Activated naive CD8-positive, alpha-beta T cell treated with anti-CD3 and anti-CD28 coated beads, Interleukin-2, amount 50 U/mL, for 16 hours (primary cell): ENCODE results near the gene STAG1.

ENCODE experiments used
- DNase-seq: peaks from one replicate; pipeline ENCODE4 v3.0.0-alpha.2; 2020; ENCODE audit warnings: low read depth, low spot score

Gene STAG1

DNA sequence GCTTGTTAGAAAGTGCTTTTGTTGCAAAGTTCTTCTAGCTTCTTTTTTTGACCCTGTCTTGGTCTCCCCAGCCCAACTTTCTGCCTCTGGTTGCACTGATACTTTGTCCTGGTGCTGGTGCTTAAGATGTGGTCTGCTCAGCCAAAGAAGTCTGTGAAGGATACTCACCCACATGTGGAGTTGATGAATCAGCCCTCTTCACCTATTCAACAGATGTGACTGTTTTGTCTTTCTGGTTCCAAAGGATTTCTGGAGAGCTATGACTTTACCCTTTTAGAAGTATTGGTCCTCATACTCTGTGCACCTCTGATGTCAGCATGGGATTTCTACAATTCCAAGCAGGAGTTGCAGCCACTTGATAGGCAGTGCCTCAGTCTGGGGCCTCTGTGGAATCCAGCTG is 418.0 kb downstream of the STAG1 start:
- DNase-seq, result no peak

DNA sequence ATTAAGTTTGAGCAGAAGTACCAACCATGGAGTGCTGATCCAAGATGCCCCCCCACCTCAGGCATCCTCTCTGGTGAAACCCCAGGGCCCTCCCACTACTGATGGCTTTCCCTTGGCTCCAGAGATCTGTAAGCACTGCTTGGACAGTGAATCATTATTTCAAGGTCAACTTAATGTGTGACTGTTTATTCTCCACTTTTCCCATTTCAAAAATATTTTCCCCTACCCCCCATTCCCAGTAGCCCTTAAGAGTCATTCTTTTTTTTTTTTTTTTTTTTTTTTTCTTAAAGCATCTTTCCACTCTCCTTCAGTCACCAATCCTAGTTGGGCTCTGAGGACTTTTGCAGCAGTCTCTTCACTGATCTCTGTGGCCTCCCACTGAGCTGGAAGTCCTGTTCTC is 419.4 kb downstream of the STAG1 start:
- no peak for DNase-seq

DNA sequence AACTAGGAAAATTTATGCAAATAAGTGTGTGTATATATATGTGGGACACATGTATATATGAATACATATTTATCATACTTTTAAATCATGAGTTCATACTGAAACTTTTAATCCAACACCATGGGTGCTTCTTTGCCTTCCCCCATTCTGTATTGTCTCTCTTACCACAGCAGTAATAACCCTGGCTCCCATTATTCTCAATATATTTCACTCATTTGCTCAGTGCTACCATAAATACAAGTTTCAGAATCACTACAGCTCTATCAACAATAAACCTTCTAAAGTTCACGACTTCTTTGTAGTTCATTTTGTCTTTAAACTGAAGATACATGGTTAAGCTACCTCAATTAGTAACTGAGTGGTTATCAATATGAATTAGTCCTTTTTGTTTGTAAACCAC is 419.9 kb downstream of the STAG1 start:
- no peak for DNase-seq

DNA sequence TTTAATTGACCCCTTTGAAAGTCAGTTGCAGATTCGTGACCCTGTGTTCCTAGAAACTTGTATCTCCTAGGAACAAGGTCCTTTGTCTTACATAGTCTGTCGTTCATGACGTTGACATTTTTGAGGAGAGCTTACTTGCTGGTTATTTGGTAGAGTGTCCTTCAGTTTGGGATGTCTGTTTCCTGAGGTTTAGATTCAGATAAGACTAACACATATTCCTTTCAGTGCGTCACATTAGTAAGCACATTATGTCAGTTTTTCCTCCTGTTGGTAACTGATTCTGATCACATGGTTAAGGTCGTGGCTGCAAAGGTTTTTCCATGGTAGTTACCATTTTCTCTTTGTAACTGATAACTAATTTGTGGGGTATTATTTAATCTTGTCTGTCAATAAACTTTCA is 421.3 kb downstream of the STAG1 start:
- no peak for DNase-seq

DNA sequence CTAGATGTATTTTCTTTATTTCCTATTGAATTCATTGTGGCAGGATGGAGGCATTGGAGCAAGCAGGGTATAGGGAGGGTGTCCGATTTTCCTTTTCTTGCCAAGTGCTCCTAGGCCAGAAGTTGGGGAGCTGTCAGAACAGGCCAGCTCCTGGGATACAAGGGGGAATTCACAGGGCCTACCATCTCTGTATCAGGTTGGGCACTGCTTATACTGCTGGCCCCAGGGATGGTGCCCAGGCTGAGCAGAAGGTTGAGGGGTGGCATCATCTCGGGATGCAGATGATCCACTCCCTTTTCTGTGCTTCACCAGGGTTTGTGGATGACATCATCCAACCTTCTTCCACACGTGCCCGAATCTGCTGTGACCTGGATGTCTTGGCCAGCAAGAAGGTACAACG is 422.6 kb downstream of the STAG1 start:
- DNase-seq, result no peak

DNA sequence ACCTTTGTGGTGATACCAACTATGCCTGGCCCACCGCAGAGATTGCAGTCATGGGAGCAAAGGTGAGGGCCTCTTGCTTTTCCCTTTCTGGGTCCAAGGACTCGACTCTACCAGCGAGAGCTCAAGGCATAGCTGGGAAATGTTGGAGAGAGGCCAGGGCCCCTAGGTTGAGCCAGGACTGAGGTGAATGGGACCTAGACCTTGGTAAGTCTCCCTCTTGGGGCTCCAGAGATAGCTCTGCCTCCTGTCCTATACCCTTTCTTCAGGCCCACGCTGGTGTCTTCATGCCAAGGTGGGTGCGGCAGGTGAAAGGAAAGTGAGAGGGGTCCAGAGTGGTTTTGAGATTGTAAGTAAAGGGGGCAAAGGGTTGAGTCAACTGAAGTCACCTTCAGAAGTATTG is 424.5 kb downstream of the STAG1 start:
- no peak for DNase-seq

DNA sequence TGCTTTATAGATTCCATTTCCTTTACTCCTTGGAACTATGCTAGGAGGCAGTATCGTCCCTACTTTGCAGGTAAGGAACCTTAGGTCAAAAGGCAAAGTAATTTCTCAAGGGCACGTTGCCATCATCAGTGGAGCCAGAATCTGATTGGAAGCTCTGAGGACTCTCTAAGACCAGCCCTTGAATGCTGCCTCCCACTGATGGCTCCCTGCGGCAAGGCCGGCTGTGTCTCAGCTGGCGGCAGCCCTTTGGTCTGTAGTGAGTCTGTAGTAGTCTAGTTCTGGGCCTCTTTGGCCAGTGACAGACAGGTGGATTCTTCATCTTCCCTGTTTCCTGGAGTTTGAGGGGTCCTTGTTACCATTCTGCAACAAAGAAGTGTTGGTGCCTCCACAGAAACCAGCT is 425.9 kb downstream of the STAG1 start:
- no peak for DNase-seq

DNA sequence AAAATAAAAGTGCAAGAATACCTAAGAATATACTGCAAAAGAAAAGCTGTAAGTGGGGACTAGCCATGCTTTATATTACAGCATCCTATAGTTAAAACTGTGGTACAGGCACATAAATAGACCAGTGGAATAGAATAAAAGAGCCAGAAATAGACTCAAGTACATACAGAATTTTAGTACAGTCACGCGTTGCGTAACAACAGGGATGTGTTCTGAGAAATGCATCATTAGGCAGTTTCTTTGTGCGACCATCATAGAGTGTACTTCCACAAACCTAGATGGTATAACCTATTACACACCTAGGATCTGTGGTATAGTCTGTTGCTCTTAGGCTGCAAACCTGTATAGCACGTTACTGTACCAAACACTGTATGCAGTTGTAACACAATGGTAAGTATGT is 440.2 kb downstream of the STAG1 start:
- DNase-seq, result no peak

DNA sequence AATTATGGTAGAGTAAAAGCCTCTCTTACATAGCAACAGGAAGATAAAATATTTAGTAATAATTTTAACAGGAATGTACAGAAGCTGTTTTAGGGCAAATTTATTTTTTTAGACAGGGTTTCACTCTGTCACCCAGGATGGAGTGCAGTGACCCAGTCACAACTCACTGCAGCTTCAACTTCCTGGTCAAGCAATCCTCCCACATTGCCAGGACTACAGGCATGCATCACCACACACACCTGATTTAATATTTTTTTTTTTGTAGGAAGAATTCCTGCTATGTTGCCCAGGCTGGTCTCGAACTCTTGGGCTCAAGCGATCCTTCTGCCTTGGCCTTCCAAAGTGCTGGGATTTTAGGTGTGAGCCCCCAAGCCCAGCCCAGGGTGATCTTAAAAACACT is 440.9 kb downstream of the STAG1 start:
- no peak for DNase-seq

DNA sequence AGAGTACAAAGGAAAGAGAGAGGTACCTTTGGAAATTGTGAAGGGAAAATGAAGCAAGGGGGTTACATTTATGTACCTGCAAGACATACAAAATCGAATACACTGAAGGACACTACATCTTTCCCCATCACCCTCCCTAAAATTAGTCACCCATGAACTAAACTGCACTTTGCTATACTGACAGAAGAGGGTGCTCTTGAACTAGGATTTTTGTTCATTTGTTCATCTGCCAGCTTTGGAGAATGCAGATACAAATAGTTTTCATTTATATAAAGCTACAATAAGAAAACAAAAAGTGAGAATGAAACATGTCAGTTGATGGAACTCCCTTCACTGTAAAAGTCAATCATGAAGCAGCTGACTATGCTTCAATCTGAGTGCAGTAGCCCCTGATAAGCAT is 446.3 kb downstream of the STAG1 start:
- DNase-seq, result no peak

DNA sequence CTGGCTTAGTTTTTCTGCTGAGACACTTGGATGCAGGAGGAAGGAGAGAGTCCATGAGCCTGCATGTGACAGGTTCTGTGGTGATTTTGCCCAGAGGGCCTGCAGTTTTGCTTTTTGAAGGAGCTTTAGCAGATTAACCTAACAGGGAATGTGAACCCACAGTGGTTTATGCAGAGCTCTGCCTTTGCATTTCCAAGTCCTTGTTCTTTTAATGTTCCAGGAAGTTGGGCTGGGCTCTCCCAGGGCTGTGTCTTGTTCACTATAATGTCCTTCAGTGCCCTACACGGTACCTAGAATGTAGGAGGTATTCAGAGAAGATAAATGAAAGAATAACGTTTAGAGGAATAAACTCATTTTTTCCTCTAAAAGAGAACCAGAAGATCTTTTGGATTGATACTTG is 451.7 kb downstream of the STAG1 start:
- DNase-seq, result no peak

DNA sequence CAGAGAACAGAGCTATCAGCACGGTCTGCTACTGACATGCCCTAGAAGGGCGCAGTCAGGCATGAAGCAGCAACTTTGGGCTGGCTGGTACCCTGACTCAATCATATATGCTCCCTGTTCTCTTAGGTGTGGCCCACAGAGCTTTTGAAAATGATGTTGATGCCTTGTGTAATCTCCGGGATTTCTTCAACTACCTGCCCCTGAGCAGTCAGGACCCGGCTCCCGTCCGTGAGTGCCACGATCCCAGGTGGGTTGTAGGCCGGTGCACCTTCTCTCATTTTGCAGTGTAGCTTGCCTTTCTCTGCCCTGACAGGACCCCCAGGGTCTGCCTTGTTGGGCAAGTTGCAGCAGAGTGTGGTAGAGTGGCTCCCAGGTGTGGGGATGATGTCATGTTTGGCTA is 454.4 kb downstream of the STAG1 start:
- no peak for DNase-seq

DNA sequence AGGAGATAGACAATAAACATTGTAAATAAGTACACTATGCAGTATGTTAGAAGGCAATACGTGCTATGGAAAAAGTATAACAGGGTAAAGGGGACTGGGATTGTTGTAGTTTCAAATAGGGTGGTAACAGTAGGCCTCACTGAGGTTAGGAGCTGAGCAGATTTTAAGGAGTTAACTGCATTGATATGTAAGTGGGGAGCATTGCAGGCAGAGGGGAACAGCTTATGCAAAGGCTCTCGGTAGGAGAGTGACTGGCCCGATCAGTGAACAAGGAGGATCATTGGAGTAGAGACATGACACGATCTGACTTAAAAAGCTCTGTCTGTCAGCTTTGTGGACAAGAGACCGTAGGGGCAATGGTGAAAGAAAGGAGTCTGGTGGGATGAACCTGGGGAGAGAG is 455.2 kb downstream of the STAG1 start:
- DNase-seq, result no peak

DNA sequence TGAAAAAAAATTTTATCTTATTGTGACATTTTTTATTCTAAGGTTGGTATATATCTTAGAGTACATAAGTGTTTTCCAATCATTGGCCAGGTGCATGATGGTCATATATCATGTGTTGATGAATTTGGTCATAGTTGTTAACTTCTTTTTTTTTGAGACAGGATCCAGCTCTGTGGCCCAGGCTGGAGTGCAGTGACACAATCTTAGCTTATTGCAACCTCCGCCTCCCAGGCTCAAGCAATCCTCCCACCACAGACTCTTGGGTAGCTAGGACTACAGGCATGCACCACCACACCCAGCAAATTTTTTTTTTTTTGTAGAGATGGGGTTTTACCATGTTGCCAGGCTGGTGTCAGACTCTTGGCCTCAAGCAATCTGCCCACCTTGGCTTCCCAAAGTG is 458.0 kb downstream of the STAG1 start:
- no peak for DNase-seq

DNA sequence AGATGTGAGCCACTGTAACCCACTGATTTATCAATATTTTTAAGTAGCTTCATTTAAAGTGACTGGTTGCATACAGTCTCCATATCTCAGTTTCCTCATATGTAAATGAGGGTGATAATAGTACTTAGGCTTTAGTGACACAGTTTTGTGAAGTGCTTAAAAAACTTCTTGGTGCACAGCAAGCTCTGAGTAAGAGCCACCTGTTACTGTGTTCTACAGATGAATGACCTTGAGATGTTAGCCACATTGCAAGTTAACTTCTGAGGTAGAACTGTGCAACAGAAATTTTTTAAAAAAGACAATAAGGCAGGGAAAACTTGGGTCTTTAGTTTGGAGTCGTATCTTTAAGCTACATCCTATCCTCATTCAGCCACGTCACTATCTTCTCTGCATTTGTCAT is 458.9 kb downstream of the STAG1 start:
- DNase-seq, result no peak

DNA sequence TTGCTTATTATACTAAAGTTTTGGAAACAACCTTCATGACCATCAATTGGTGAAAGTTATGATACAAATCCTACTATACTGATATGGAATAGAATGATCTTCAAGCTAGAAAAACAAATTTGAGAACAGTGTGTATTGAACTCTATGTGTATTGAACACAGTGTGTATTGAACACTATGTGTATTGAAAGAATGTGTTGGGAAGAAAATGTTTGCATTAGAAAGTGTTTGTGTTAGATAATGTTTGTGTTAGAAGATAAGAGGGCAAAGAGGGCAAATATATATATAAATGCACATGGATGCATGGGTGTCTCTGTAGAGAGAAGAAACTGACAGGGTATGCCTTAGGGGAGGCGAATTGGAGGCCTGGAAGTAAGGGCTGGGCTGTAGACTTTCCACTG is 459.7 kb downstream of the STAG1 start:
- DNase-seq, result no peak

DNA sequence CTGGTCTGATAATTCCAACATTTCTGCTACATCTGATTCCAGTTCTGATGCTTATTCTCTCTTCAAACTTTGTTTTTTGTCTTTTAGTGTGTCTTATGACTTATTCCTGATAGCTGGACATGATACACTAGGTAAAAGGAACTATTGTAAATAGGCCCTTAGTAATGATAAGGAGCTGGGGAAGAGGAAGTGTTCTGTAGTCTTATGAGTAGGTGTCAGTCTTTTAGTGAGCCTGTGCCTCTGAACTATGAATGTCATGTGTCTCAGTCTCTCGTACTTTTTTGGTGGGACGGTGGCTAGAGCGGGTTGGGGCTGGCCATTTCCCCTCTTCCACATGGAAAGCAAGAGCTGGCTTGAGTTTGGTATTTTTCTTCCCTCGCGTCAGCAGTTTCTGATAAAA is 460.9 kb downstream of the STAG1 start:
- DNase-seq, result no peak
